GM23338 (cell line): ENCODE measurements around the gene NDOR1. TPM values are rescaled to one million over a fixed set of nuclear protein-coding genes. Genes with fewer than 3 reads are reported as not detected.

Experiments used
- ATAC-seq: fragments of 200-7000 bp; cut with Tn5 transposase; 3 replicates; pipeline ENCODE4 v1.9.1; 2020
- DNase-seq: peaks from one replicate; pipeline ENCODE4 v3.0.0-alpha.2; 2015; ENCODE audit warnings: low spot score
- H2AFZ ChIP-seq: fragments of 200-600 bp; sonication (generic); 2 replicates; pipeline ENCODE4 v1.8.0; 2016; ENCODE audit warnings: antibody characterized with exemption, mild to moderate bottlenecking, moderate library complexity
- H3F3A ChIP-seq: fragments of 200-600 bp; sonication (generic); replicated peaks from 2 replicates; pipeline ENCODE4 v1.8.0; 2017; ENCODE audit warnings: antibody characterized with exemption, mixed run types, low read depth
- H3K27ac ChIP-seq: fragments of 200-600 bp; sonication (generic); 2 replicates; pipeline ENCODE4 v1.6.1; 2016; ENCODE audit warnings: low read depth
- H3K27me3 ChIP-seq: fragments of 200-600 bp; sonication (generic); 2 replicates; pipeline ENCODE4 v1.8.0; 2016; ENCODE audit warnings: mild to moderate bottlenecking, mixed run types, moderate library complexity; ENCODE audit not compliant: insufficient read depth
- H3K36me3 ChIP-seq: fragments of 200-600 bp; sonication (generic); 2 replicates; pipeline ENCODE4 v1.8.0; 2016; ENCODE audit warnings: mild to moderate bottlenecking; ENCODE audit not compliant: insufficient read depth
- H3K4me1 ChIP-seq: fragments of 200-600 bp; sonication (generic); 2 replicates; pipeline ENCODE4 v1.8.0; 2016; ENCODE audit warnings: mild to moderate bottlenecking, moderate library complexity; ENCODE audit not compliant: insufficient read depth
- H3K4me2 ChIP-seq: fragments of 200-600 bp; sonication (generic); 2 replicates; pipeline ENCODE4 v1.7.1; 2017; ENCODE audit warnings: mixed run types
- H3K4me3 ChIP-seq: fragments of 200-600 bp; sonication (generic); 2 replicates; pipeline ENCODE4 v1.6.1; 2016; ENCODE audit warnings: mixed run types
- H3K79me2 ChIP-seq: fragments of 200-600 bp; sonication (generic); replicated peaks from 2 replicates; pipeline ENCODE4 v1.8.0; 2017; ENCODE audit warnings: mild to moderate bottlenecking; ENCODE audit not compliant: insufficient read depth
- H3K9me2 ChIP-seq: fragments of 200-600 bp; sonication (generic); 2 replicates; pipeline ENCODE4 v1.8.0; 2017; ENCODE audit not compliant: insufficient read depth
- H4K20me1 ChIP-seq: fragments of 200-600 bp; sonication (generic); replicated peaks from 2 replicates; pipeline ENCODE4 v1.8.0; 2017; ENCODE audit warnings: mild to moderate bottlenecking; ENCODE audit not compliant: insufficient read depth
- H3K27ac Mint-ChIP-seq: 2 replicates; pipeline ENCODE4 v1.8.0; 2020; ENCODE audit warnings: inconsistent platforms, mild to moderate bottlenecking, moderate library complexity, mixed read lengths
- H3K27me3 Mint-ChIP-seq: 3 replicates; pipeline ENCODE4 v1.8.0; 2022; ENCODE audit warnings: low read depth, mild to moderate bottlenecking, moderate library complexity, mixed read lengths, inconsistent platforms; ENCODE audit not compliant: insufficient read depth, poor library complexity
- H3K36me3 Mint-ChIP-seq: 3 replicates; pipeline ENCODE4 v1.8.0; 2021; ENCODE audit warnings: low read depth, mild to moderate bottlenecking, inconsistent platforms, moderate library complexity, mixed read lengths
- H3K4me1 Mint-ChIP-seq: 3 replicates; pipeline ENCODE4 v1.8.0; 2020; ENCODE audit warnings: mild to moderate bottlenecking, inconsistent platforms, mixed read lengths
- H3K4me3 Mint-ChIP-seq: 3 replicates; pipeline ENCODE4 v1.8.0; 2021; ENCODE audit warnings: moderate library complexity, mild to moderate bottlenecking, inconsistent platforms, mixed read lengths
- H3K9me3 Mint-ChIP-seq: 3 replicates; pipeline ENCODE4 v1.8.0; 2020; ENCODE audit warnings: moderate library complexity, mild to moderate bottlenecking, inconsistent platforms, mixed read lengths
- EZH2phosphoT487 ChIP-seq: fragments of 200-600 bp; sonication (generic); IDR thresholded peaks from one replicate; pipeline ENCODE4 v1.8.1; 2018; ENCODE audit warnings: antibody characterized with exemption; ENCODE audit not compliant: unreplicated experiment
- JUNB ChIP-seq: IDR thresholded peaks from one replicate; pipeline ENCODE4 v1.6.1; 2016; ENCODE audit warnings: antibody characterized with exemption; ENCODE audit not compliant: unreplicated experiment
- STAT1 ChIP-seq: IDR thresholded peaks from one replicate; pipeline ENCODE4 v1.6.1; 2016; ENCODE audit warnings: antibody characterized with exemption; ENCODE audit not compliant: unreplicated experiment
- ZNF114 ChIP-seq: fragments of 250-450 bp; sonication (Bioruptor Pico); IDR thresholded peaks from 2 replicates; pipeline ENCODE4 v1.5.0; 2020; ENCODE audit warnings: mild to moderate bottlenecking, moderate library complexity
- polyA plus RNA-seq: library from polyadenylated mRNA; unstranded; fragments of >200 nt; fragmentation: Nextera tagmentation; extraction: Ambion mirVana; gene quantifications from 2 replicates; pipeline ENCODE4 v1.2.1, GENCODE V29; 2016
- total RNA-seq: library from RNA; depleted of rRNA; stranded (reverse); fragments of >200 nt; shearing (Covaris generic); gene quantifications from 2 replicates; pipeline ENCODE4 v1.2.3, GENCODE V29; 2014
- TF ChIP-seq, protein P1 (sequence below): IDR thresholded peaks from 2 replicates; pipeline ENCODE4 v1.6.1; 2016; ENCODE audit warnings: antibody characterized with exemption
- TF ChIP-seq, protein P2 (sequence below), 2 experiments: fragments of 200-600 bp in 1 of 2; sonication (generic) in 1 of 2; conservative IDR thresholded peaks; 2 replicates each; pipeline versions ENCODE4 v1.5.1 to v1.6.1; 2016 to 2017; ENCODE audit warnings: antibody characterized with exemption in 2 of 2, low read depth in 2 of 2, mild to moderate bottlenecking in 2 of 2, moderate library complexity in 1 of 2

NDOR1 gene
- total and polyA plus RNA-seq, 2 experiments from 2014 or later = 19.4 to 38.1 TPM

DNA sequence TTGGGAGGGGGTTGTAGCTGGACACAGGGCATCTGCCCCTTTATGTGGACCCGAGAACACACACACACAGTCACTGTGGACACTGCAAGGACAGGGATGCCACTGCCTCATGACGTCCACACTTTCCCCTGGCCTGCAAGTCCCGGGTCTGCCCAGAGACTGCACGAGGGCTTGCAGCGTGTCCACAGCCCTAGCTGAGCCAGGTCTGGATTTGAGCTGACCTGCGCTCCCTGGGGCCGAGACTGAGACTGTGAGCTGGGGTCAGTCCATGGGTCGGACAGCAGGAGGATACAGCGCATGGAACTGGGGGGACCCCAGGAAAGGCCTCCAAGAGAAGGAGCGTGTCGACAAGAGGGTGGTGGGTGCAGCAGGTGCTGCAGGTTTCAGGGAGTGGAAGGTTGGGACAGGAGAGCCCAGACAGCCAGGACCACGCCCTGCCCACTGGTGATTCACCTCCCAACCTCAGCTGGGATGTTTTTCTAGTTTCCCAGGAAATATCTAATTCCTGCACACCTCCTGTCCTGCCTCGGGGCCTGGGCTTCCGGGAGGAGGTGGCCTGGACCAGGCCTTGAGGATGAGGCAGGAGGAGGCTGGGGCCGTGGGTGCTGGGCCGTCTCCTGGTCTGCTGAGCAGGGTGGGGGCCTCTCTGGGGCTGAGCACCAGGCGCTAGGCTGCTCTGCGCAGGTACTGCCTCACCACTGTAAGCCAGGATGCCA, 21.0 kb downstream of the NDOR1 start:
- 0 out of 2 replicates have a peak, but pooled peaks cover 6% of the 10 kb centered on the region for H3F3A ChIP-seq
- no peak overlapping the region for H3K4me2 ChIP-seq
- H3K27ac ChIP-seq = no peak overlapping the region
- no peaks in the 10 kb centered on the region; the same call in 1 of the 2 replicates for H3K4me1 ChIP-seq
- no peaks in the 10 kb centered on the region for H3K79me2 ChIP-seq
- peaks cover 3% of the 10 kb centered on the region for H3K27me3 Mint-ChIP-seq
- ATAC-seq = no peak
- no peaks in the 10 kb centered on the region for H3K9me3 Mint-ChIP-seq
- no peak overlapping the region for H3K4me3 ChIP-seq
- no peaks in the 10 kb centered on the region for H3K9me2 ChIP-seq
- no peaks in the 10 kb centered on the region for H4K20me1 ChIP-seq
- no peak for DNase-seq
- peaks cover 2% of the 10 kb centered on the region; the same call in 2 of the 3 replicates for H3K4me1 Mint-ChIP-seq
- H3K4me3 Mint-ChIP-seq = no peak overlapping the region
- H3K27ac Mint-ChIP-seq = no peak overlapping the region
- no peaks in the 10 kb centered on the region for H3K36me3 ChIP-seq
- peaks cover 9% of the 10 kb centered on the region; the same call in 1 of the 2 replicates for H3K27me3 ChIP-seq
- H3K36me3 Mint-ChIP-seq = no peaks in the 10 kb centered on the region
- TF ChIP-seq EZH2phosphoT487 = no peak
- TF ChIP-seq, protein P1, sequence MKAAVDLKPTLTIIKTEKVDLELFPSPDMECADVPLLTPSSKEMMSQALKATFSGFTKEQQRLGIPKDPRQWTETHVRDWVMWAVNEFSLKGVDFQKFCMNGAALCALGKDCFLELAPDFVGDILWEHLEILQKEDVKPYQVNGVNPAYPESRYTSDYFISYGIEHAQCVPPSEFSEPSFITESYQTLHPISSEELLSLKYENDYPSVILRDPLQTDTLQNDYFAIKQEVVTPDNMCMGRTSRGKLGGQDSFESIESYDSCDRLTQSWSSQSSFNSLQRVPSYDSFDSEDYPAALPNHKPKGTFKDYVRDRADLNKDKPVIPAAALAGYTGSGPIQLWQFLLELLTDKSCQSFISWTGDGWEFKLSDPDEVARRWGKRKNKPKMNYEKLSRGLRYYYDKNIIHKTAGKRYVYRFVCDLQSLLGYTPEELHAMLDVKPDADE = no peak
- TF ChIP-seq, protein P2, sequence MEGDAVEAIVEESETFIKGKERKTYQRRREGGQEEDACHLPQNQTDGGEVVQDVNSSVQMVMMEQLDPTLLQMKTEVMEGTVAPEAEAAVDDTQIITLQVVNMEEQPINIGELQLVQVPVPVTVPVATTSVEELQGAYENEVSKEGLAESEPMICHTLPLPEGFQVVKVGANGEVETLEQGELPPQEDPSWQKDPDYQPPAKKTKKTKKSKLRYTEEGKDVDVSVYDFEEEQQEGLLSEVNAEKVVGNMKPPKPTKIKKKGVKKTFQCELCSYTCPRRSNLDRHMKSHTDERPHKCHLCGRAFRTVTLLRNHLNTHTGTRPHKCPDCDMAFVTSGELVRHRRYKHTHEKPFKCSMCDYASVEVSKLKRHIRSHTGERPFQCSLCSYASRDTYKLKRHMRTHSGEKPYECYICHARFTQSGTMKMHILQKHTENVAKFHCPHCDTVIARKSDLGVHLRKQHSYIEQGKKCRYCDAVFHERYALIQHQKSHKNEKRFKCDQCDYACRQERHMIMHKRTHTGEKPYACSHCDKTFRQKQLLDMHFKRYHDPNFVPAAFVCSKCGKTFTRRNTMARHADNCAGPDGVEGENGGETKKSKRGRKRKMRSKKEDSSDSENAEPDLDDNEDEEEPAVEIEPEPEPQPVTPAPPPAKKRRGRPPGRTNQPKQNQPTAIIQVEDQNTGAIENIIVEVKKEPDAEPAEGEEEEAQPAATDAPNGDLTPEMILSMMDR (conservative IDR thresholded peaks at IDR 0.05; ENCODE audit: low read depth in 2 of 2) = no peak
- no peak for TF ChIP-seq STAT1
- H2AFZ ChIP-seq = no peak overlapping the region

DNA sequence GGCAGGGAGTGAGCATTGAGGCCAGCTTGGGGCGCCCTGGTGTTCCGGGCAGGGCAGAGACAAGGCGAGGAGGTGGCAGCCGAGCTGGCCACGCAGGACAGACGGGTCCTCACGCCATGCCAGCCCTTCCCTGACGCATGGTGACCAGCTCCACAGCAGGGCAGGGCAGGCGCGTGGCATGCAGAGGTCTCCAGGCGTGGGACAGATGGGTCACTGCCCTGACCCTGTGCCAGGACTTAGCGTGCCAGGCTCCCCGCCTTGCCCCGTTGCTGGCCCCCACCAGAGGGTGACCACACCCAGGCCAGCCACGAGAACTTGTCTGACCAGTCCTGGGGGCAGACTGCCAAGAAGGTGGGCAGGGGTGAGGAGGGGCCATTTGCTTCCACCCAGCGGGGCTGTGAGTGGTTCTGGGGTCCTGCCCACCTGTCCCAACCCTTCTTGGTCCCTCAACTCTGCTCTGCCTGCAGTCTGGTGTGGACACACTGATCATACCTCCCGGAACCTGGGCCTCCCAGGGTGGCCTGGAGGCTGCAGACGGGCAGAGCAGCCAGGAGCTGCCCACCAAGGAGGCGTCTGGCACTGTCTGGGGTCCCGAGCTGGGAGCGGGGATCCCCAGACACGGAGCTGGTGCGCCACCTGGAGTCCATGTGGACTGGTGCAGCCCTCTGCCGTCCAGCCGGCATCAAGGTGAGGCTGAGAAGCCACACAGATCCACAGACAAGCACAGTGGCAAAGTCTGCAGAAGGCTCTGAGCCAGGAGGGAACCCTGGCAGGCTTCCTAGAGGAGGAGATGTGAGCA, 21.8 kb downstream of the NDOR1 start, which contains the start of gene RNF224:
RNF224 (plus strand) TSS at position 449 of the 799 bp plus-strand sequence. CDS start 834 bp downstream, outside the sequence.
- no peaks in the 10 kb centered on the region for H3K9me3 Mint-ChIP-seq
- H3K27ac Mint-ChIP-seq = no peak within 1 kb of the TSS
- peaks cover 9% of the 10 kb centered on the region; the same call in 1 of the 2 replicates for H3K27me3 ChIP-seq
- H3K4me1 Mint-ChIP-seq = peaks cover 2% of the 10 kb centered on the region; the same call in 2 of the 3 replicates
- no peaks in the 10 kb centered on the region for H3K9me2 ChIP-seq
- H3K4me3 Mint-ChIP-seq = no peak within 1 kb of the TSS
- no peaks in the 10 kb centered on the region for H3K79me2 ChIP-seq
- H2AFZ ChIP-seq = no peak within 1 kb of the TSS
- H4K20me1 ChIP-seq = no peaks in the 10 kb centered on the region
- H3K4me2 ChIP-seq = peak within 1 kb of the TSS; percentile 66; the same call in 1 of the 2 replicates
- H3K36me3 ChIP-seq = no peaks in the 10 kb centered on the region
- peak; percentile 62 for ATAC-seq
- DNase-seq = peak; percentile 93
- no peaks in the 10 kb centered on the region for H3K36me3 Mint-ChIP-seq
- TF ChIP-seq STAT1 = no peak
- no peak for TF ChIP-seq ZNF114
- TF ChIP-seq, protein P2 (conservative IDR thresholded peaks at IDR 0.05; ENCODE audit: low read depth in 2 of 2) = peak; percentile 87 to 98
- no peak for TF ChIP-seq JUNB
- H3K4me3 ChIP-seq = no peak within 1 kb of the TSS
- H3K4me1 ChIP-seq = no peaks in the 10 kb centered on the region; the same call in 1 of the 2 replicates
- H3F3A ChIP-seq = 0 out of 2 replicates have a peak, but pooled peaks cover 6% of the 10 kb centered on the region
- peaks cover 3% of the 10 kb centered on the region for H3K27me3 Mint-ChIP-seq
- H3K27ac ChIP-seq = no peak within 1 kb of the TSS
